ENCODE data around the gene MAP7D2. TPM values are rescaled to one million over a fixed set of nuclear protein-coding genes. Genes with fewer than 3 reads are reported as not detected.
"Not testable (repeated sequence)": the region's sequence is repeated elsewhere in the genome, so short reads cannot be mapped to it uniquely, and the experiment has no call there.

The MAP7D2 gene
- total and polyA plus RNA-seq, 11 donors, result 0.11 to 0.76 (median 0.48) TPM

- ATAC-seq (no peak), DNase-seq (no peak)
- Histone ChIP-seq H3K36me3 (peaks cover 0 to 74% (median 64%) of the 10 kb centered on the region in 9 donors), H3K27ac (no peak overlapping the region), H3K4me3 (no peak overlapping the region), H3K4me1 (peaks cover 0 to 9% (median 0%) of the 10 kb centered on the region in 12 donors), H3K27me3 (no peaks in the 10 kb centered on the region), H3K9me3 (no peaks in the 10 kb centered on the region)
- WGBS, 4 donors, result 88 to 100% (median 92%) methylated on average over 1 of the region's 1 CpG
- intact Hi-C loops (cut with DNase I), result loop anchor here in 6 of 10 donors (5.0 to 10.0 kb wide), 4 partner anchors 222 to 392 kb away; no protein-coding TSS in a partner anchor
- TF ChIP-seq POLR2A (IDR thresholded peaks at IDR 0.05), result no peak
- no peak for TF ChIP-seq CTCF (IDR thresholded peaks at IDR 0.05)
Observed at GRCh38 chrX:20129547-20129946, 12.8 kb upstream of the MAP7D2 start.

GRCh38 chrX:20128670-20129069, 12.0 kb upstream of the MAP7D2 start:
- peaks cover 0 to 74% (median 56%) of the 10 kb centered on the region in 9 donors for H3K36me3 ChIP-seq
- H3K27me3 ChIP-seq, result no peaks in the 10 kb centered on the region
- peak in 1 of 4 donors; percentile 49 for ATAC-seq
- H3K9me3 ChIP-seq, result no peaks in the 10 kb centered on the region
- no peak for DNase-seq
- TF ChIP-seq POLR2A (IDR thresholded peaks at IDR 0.05), result no peak
- no peak for TF ChIP-seq CTCF (IDR thresholded peaks at IDR 0.05)
- H3K27ac ChIP-seq, result no peak overlapping the region
- H3K4me1 ChIP-seq, result peaks cover 0 to 8% (median 0%) of the 10 kb centered on the region in 12 donors
- intact Hi-C loops (cut with DNase I), result loop anchor here in 6 of 10 donors (5.0 to 10.0 kb wide), 4 partner anchors 221 to 391 kb away; no protein-coding TSS in a partner anchor
- 47 to 77% (median 60%) methylated on average over 4 of the region's 4 CpGs for WGBS, 4 donors
- H3K4me3 ChIP-seq, result no peak overlapping the region

GRCh38 chrX:20127440-20127839, 10.7 kb upstream of the MAP7D2 start:
- not testable (repeated sequence) for H3K4me1 ChIP-seq, H3K27me3 ChIP-seq, H3K9me3 ChIP-seq, DNase-seq, H3K4me3 ChIP-seq, H3K27ac ChIP-seq
- peaks cover 0 to 63% (median 44%) of the 10 kb centered on the region in 9 donors for H3K36me3 ChIP-seq
- intact Hi-C loops (cut with DNase I), result loop anchor here in 6 of 10 donors (5.0 to 10.0 kb wide), 4 partner anchors 220 to 390 kb away; no protein-coding TSS in a partner anchor
- ATAC-seq, result peak in 1 of 4 donors; percentile 49
- TF ChIP-seq CTCF (IDR thresholded peaks at IDR 0.05), result peak in 9 of 12 donors; percentile 14 to 43 (median 31)
- 0 to 10% (median 6%) methylated on average over 3 of the region's 3 CpGs for WGBS, 4 donors

- not testable (repeated sequence) for H3K9me3 ChIP-seq, H3K4me1 ChIP-seq, ATAC-seq, H3K27ac ChIP-seq, H3K27me3 ChIP-seq, H3K4me3 ChIP-seq, DNase-seq
- H3K36me3 ChIP-seq, result peaks cover 0 to 57% (median 38%) of the 10 kb centered on the region in 9 donors
- WGBS, 4 donors, result 84 to 100% (median 89%) methylated on average over 1 of the region's 1 CpG
- intact Hi-C loops (cut with DNase I), result loop anchor here in 6 of 10 donors (5.0 to 10.0 kb wide), 4 partner anchors 220 to 390 kb away; no protein-coding TSS in a partner anchor
Observed at GRCh38 chrX:20126833-20127232, 10.1 kb upstream of the MAP7D2 start.

GRCh38 chrX:20124964-20125363, 8.3 kb upstream of the MAP7D2 start:
- no peak overlapping the region for H3K4me3 ChIP-seq
- intact Hi-C loops (cut with DNase I), result loop anchor here in 8 of 10 donors (5.0 to 10.0 kb wide), 4 partner anchors 218 to 388 kb away; no protein-coding TSS in a partner anchor
- no peaks in the 10 kb centered on the region for H3K9me3 ChIP-seq
- DNase-seq (no peak), ATAC-seq (no peak)
- H3K4me1 ChIP-seq, result peaks cover 0 to 4% (median 0%) of the 10 kb centered on the region in 12 donors
- H3K27me3 ChIP-seq, result no peaks in the 10 kb centered on the region
- H3K27ac ChIP-seq, result no peak overlapping the region
- peaks cover 0 to 38% (median 19%) of the 10 kb centered on the region in 9 donors for H3K36me3 ChIP-seq
- TF ChIP-seq POLR2A (IDR thresholded peaks at IDR 0.05) (no peak), CTCF (IDR thresholded peaks at IDR 0.05) (no peak)
